ENCODE data around the gene SPDYE4. TPM values are rescaled to one million over a fixed set of nuclear protein-coding genes. Genes with fewer than 3 reads are reported as not detected.
A peak's percentile ranks its signal among the peaks of the same experiment; 100 is the strongest.

The SPDYE4 gene
- polyA plus RNA-seq, 4 donors: 0.24 TPM; not detected in 3

- peak in 3 of 4 donors; percentile 53 to 65 (median 60) for DNase-seq (ENCODE audit: low read depth in 4 of 4, low spot score in 3 of 4)
These were observed 27.4 kb upstream of the SPDYE4 start for GRCh38 chr17:8785547-8786413.

- no peak for DNase-seq (ENCODE audit: low read depth in 4 of 4, low spot score in 3 of 4)
These were observed 23.8 kb upstream of the SPDYE4 start for GRCh38 chr17:8782176-8782575.

- no peak for DNase-seq (ENCODE audit: low read depth in 4 of 4, low spot score in 3 of 4)
These were observed 23.4 kb upstream of the SPDYE4 start for GRCh38 chr17:8781776-8782175.

GRCh38 chr17:8776881-8777280, 18.5 kb upstream of the SPDYE4 start:
- DNase-seq (ENCODE audit: low read depth in 4 of 4, low spot score in 3 of 4): no peak

GRCh38 chr17:8776248-8776647, 17.9 kb upstream of the SPDYE4 start:
- no peak for DNase-seq (ENCODE audit: low read depth in 4 of 4, low spot score in 3 of 4)

GRCh38 chr17:8766731-8767130, 8.4 kb upstream of the SPDYE4 start:
- DNase-seq (ENCODE audit: low read depth in 4 of 4, low spot score in 3 of 4): no peak

- no peak for DNase-seq (ENCODE audit: low read depth in 4 of 4, low spot score in 3 of 4)
These were observed 3.7 kb upstream of the SPDYE4 start for GRCh38 chr17:8762012-8762411.

- no peak for DNase-seq (ENCODE audit: low read depth in 4 of 4, low spot score in 3 of 4)
These were observed 1.2 kb downstream of the SPDYE4 start for GRCh38 chr17:8757189-8757588.

- no peak for DNase-seq (ENCODE audit: low read depth in 4 of 4, low spot score in 3 of 4)
These were observed 2.6 kb downstream of the SPDYE4 start for GRCh38 chr17:8755590-8756255.

- DNase-seq (ENCODE audit: low read depth in 4 of 4, low spot score in 3 of 4): no peak
These were observed 3.5 kb downstream of the SPDYE4 start for GRCh38 chr17:8754890-8755289.

GRCh38 chr17:8753976-8754440, 4.3 kb downstream of the SPDYE4 start:
- DNase-seq (ENCODE audit: low read depth in 4 of 4, low spot score in 3 of 4): no peak

GRCh38 chr17:8753136-8753975, 5.0 kb downstream of the SPDYE4 start:
- no peak for DNase-seq (ENCODE audit: low read depth in 4 of 4, low spot score in 3 of 4)

GRCh38 chr17:8749616-8750015, 8.7 kb downstream of the SPDYE4 start:
- no peak for DNase-seq (ENCODE audit: low read depth in 4 of 4, low spot score in 3 of 4)

- no peak for DNase-seq (ENCODE audit: low read depth in 4 of 4, low spot score in 3 of 4)
These were observed 10.6 kb downstream of the SPDYE4 start for GRCh38 chr17:8747742-8748141.

- no peak for DNase-seq (ENCODE audit: low read depth in 4 of 4, low spot score in 3 of 4)
These were observed 11.7 kb downstream of the SPDYE4 start for GRCh38 chr17:8746501-8747236.

- peak; percentile 55 to 61 (median 56) for DNase-seq (ENCODE audit: low read depth in 4 of 4, low spot score in 3 of 4)
These were observed 12.5 kb downstream of the SPDYE4 start for GRCh38 chr17:8745586-8746500.

GRCh38 chr17:8744086-8744785, 14.1 kb downstream of the SPDYE4 start:
- DNase-seq (ENCODE audit: low read depth in 4 of 4, low spot score in 3 of 4): no peak

- no peak for DNase-seq (ENCODE audit: low read depth in 4 of 4, low spot score in 3 of 4)
These were observed 15.5 kb downstream of the SPDYE4 start for GRCh38 chr17:8742819-8743218.

- no peak for DNase-seq (ENCODE audit: low read depth in 4 of 4, low spot score in 3 of 4)
These were observed 16.1 kb downstream of the SPDYE4 start for GRCh38 chr17:8742274-8742673.

Data from left renal pelvis (tissue), 4 donors.